Activated CD4-positive, alpha-beta T cell treated with anti-CD3 and anti-CD28 coated beads for 24 hours (primary cell): ENCODE data around the gene LAMTOR5.
"Not testable (repeated sequence)": the region's sequence is repeated elsewhere in the genome, so short reads cannot be mapped to it uniquely, and the experiment has no call there.

ENCODE experiments used
- DNase-seq, 2 donors: peaks; one replicate each; pipeline ENCODE4 v3.0.0-alpha.2; 2020; ENCODE audit warnings: low read depth in 2 of 2

Gene LAMTOR5

GRCh38 chr1:110426854-110427253 is 19.4 kb upstream of the LAMTOR5 start:
- DNase-seq: no peak

GRCh38 chr1:110425612-110426152 is 18.2 kb upstream of the LAMTOR5 start:
- no peak for DNase-seq

- DNase-seq: no peak
Measured at GRCh38 chr1:110424699-110425611, 17.5 kb upstream of the LAMTOR5 start.

GRCh38 chr1:110420874-110421793 is 13.6 kb upstream of the LAMTOR5 start:
- DNase-seq: no peak

GRCh38 chr1:110420023-110420662 is 12.6 kb upstream of the LAMTOR5 start:
- DNase-seq: no peak

GRCh38 chr1:110418729-110419128 is 11.2 kb upstream of the LAMTOR5 start:
- no peak for DNase-seq

- DNase-seq: not testable (repeated sequence)
Measured at GRCh38 chr1:110413045-110413444, 5.6 kb upstream of the LAMTOR5 start.

- DNase-seq: peak; percentile 34 to 41
Measured at GRCh38 chr1:110412576-110412975, 5.1 kb upstream of the LAMTOR5 start.

GRCh38 chr1:110411173-110411735 is 3.8 kb upstream of the LAMTOR5 start:
- no peak for DNase-seq

GRCh38 chr1:110409316-110409715 is 1.8 kb upstream of the LAMTOR5 start:
- DNase-seq: no peak

- no peak for DNase-seq
Measured at GRCh38 chr1:110408488-110408887, 994 bp upstream of the LAMTOR5 start.

- DNase-seq: not testable (repeated sequence)
Measured at GRCh38 chr1:110406407-110406806, 1.1 kb downstream of the LAMTOR5 start.

- DNase-seq: no peak
Measured at GRCh38 chr1:110404401-110404800, 3.1 kb downstream of the LAMTOR5 start.

- DNase-seq: no peak
Measured at GRCh38 chr1:110403805-110404204, 3.7 kb downstream of the LAMTOR5 start.

- DNase-seq: not testable (repeated sequence)
Measured at GRCh38 chr1:110396259-110396958, 11.1 kb downstream of the LAMTOR5 start.

GRCh38 chr1:110394493-110394820 is 13.0 kb downstream of the LAMTOR5 start:
- DNase-seq: no peak

- no peak for DNase-seq
Measured at GRCh38 chr1:110393691-110394492, 13.6 kb downstream of the LAMTOR5 start.

- no peak for DNase-seq
Measured at GRCh38 chr1:110393286-110393685, 14.2 kb downstream of the LAMTOR5 start.

- no peak for DNase-seq
Measured at GRCh38 chr1:110390692-110391245, 16.7 kb downstream of the LAMTOR5 start, which contains the start of gene SLC16A4. SLC16A4 (minus strand) TSS chr1:110391026; CDS start chr1:110389323, 1,703 bp downstream.

GRCh38 chr1:110390096-110390495 is 17.4 kb downstream of the LAMTOR5 start:
- no peak for DNase-seq
